Measurements from ENCODE around the gene NHLH1. TPM values are rescaled to one million over a fixed set of nuclear protein-coding genes. Genes with fewer than 3 reads are reported as not detected.
A peak's percentile ranks its signal among the peaks of the same experiment; 100 is the strongest.

Gene NHLH1
- total RNA-seq, 2 donors from 2014 or later = not detected

DNA sequence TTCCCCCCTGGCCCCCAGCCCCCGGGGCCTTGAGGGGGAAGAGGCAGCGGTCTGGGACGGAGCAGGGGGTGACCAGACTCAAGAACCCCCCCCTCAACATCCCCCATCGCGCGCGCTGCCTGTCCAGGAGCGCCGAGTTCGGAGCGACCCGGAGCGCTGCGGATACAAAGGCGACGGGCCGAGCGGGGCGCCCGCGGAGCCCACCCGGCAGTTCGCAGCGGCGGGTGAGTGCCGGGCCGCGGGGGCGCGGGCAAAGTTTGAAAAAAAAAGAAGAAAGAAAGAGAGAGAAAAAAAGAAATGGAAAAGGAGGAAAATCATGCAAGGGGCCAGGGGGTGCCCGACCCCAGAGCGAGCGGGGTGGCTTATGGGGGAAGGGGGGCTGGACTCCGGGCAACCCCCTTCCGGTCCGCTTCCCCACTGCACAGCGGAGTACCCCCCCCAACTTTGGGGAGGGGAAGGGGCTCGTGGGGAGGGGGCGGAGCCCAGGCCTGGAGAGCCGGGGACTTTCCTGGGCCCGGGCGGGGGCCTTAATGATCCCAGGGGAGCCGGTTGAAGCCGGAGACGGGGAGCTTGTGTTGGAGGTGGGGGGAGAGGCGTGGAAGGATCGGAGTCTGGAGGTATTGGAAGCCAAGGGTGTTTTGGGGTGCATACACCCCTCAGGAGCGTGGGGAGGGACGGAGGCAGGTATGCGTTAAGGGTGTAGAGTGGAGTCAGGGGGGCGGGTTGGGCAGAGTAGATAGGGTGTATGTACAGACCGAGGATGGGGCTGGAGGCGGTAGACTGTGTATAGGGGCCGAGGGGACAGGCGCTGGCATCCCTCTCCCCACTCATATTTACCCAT is 34.0 kb downstream of the NHLH1 start:
- Histone ChIP-seq H3K9me3 (no peaks in the 10 kb centered on the region), H3K4me3 (peak overlapping the region; percentile 62 to 79), H3K4me1 (peaks cover 0 to 29% of the 10 kb centered on the region in 2 donors), H3K27ac (peak overlapping the region; percentile 71 to 75), H3K36me3 (no peaks in the 10 kb centered on the region), H3K27me3 (no peaks in the 10 kb centered on the region)
- TF ChIP-seq, protein P1, sequence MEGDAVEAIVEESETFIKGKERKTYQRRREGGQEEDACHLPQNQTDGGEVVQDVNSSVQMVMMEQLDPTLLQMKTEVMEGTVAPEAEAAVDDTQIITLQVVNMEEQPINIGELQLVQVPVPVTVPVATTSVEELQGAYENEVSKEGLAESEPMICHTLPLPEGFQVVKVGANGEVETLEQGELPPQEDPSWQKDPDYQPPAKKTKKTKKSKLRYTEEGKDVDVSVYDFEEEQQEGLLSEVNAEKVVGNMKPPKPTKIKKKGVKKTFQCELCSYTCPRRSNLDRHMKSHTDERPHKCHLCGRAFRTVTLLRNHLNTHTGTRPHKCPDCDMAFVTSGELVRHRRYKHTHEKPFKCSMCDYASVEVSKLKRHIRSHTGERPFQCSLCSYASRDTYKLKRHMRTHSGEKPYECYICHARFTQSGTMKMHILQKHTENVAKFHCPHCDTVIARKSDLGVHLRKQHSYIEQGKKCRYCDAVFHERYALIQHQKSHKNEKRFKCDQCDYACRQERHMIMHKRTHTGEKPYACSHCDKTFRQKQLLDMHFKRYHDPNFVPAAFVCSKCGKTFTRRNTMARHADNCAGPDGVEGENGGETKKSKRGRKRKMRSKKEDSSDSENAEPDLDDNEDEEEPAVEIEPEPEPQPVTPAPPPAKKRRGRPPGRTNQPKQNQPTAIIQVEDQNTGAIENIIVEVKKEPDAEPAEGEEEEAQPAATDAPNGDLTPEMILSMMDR (IDR thresholded peaks at IDR 0.05) = no peak
- no peak for DNase-seq (ENCODE audit: low spot score)

DNA sequence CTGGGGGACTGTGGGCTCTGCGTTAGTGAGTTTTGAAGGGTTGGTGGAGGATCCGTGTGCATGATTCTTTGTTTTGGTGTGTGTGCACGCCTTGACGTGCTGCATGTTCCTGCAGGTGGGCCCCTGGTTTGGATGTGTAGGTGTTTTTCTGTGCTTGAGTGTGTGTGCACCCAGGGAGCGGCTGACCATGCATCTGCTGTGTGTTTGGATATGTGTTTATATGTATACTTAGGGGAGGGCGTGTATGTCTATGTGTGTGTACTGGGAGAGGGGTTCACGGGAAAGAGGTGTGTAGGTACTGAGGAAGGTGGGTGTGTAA is 34.6 kb downstream of the NHLH1 start:
- peak overlapping the region; percentile 62 to 79 for H3K4me3 ChIP-seq
- no peaks in the 10 kb centered on the region for H3K36me3 ChIP-seq
- H3K4me1 ChIP-seq = peaks cover 0 to 29% of the 10 kb centered on the region in 2 donors
- H3K27me3 ChIP-seq = no peaks in the 10 kb centered on the region
- TF ChIP-seq, protein P1 (IDR thresholded peaks at IDR 0.05) = no peak
- no peak for DNase-seq (ENCODE audit: low spot score)
- peak overlapping the region in 1 of 2 donors; percentile 71 for H3K27ac ChIP-seq
- H3K9me3 ChIP-seq = no peaks in the 10 kb centered on the region

DNA sequence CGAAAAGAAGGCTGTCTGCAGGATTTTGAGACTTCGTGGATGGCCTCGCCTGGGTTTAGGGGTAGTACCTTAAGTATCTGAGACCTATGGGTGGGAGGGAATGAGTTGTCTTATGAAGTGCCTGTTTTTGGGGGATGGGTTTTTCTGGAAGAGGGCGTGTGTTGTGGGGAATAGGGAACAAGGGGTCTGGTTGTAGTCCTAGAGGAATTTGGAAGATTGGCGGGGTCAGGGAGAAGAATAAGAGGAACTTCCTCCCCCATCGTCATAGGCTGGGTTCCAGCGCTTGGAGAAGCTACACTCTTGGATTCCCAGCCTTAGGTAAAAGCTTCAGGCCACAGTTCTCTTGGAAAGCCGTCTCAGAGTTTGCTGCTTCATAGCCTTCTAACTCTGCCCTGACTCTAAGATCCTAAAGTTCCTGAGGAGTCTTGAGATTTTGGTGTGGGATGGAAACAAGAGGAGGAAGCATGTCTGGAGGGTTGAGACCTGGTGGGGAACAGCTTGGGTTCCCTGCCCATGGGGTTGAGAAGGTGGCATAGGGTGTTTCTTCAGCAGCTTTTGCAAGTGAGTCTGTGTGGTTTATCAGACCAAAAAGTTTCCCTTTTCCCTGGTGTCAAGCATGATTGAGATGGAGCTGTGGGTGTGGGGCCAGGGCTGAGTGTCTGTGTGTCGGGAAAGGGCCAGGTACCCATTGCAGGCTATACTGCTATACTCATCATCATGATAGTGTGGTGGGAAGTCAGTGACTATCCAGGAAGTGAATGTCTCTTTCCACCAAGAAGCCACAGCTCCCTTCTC is 35.3 kb downstream of the NHLH1 start:
- Histone ChIP-seq H3K27ac (no peak overlapping the region), H3K36me3 (no peaks in the 10 kb centered on the region), H3K27me3 (no peaks in the 10 kb centered on the region), H3K9me3 (no peaks in the 10 kb centered on the region), H3K4me3 (no peak overlapping the region), H3K4me1 (peaks cover 0 to 29% of the 10 kb centered on the region in 2 donors)
- TF ChIP-seq, protein P1 (IDR thresholded peaks at IDR 0.05) = no peak
- DNase-seq (ENCODE audit: low spot score) = peak; percentile 50

DNA sequence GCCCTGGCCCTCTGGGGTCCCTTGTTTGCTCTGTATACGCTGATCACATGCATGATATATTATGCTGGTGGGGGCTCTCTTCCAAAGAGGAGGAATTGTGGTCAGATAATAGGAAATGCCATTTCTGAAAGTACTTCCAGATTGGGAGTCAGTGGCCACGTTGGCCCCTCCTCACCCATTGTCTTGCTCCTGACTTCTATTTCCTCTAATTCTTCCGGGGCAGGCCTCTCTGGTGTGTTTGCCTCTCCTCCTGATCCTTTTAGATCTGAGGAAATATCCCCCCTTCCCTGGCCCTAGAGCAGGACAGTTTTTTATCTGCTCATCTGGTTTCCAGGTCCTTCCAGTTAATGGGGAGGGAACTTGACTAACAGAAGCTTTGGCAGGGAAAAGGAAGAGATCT is 36.4 kb downstream of the NHLH1 start:
- no peaks in the 10 kb centered on the region for H3K9me3 ChIP-seq
- H3K36me3 ChIP-seq = no peaks in the 10 kb centered on the region
- no peaks in the 10 kb centered on the region for H3K27me3 ChIP-seq
- H3K4me1 ChIP-seq = peaks cover 0 to 29% of the 10 kb centered on the region in 2 donors
- TF ChIP-seq, protein P1 (IDR thresholded peaks at IDR 0.05) = no peak
- H3K27ac ChIP-seq = no peak overlapping the region
- H3K4me3 ChIP-seq = no peak overlapping the region
- DNase-seq (ENCODE audit: low spot score) = peak; percentile 54

DNA sequence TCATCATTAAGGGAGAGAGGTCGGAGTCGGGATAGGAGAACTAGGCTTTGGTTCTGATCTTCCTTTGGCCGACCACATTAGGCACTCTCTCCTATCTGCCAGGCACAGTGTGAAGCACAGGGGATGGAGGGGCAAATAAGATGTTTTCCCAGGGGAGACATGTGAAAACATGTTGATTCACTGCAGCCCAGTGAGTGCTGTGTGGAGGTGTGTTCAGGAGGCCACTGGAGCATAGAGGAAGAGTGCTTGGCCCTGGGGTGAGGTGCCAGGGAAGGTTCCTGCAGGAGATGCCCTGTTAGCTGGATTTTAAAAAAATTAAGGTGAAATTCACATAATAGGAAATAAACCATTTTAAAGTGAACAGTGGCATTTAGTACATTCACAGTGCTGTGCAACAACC is 37.2 kb downstream of the NHLH1 start:
- Histone ChIP-seq H3K27me3 (no peaks in the 10 kb centered on the region), H3K4me3 (no peak overlapping the region), H3K36me3 (no peaks in the 10 kb centered on the region), H3K27ac (no peak overlapping the region), H3K9me3 (no peaks in the 10 kb centered on the region), H3K4me1 (peaks cover 0 to 29% of the 10 kb centered on the region in 2 donors)
- peak; percentile 9 for DNase-seq (ENCODE audit: low spot score)
- TF ChIP-seq, protein P1 (IDR thresholded peaks at IDR 0.05) = no peak

Measured in right atrium auricular region (tissue), 2 donors.